GM19328 (cell line): Measurements from ENCODE around the gene EXOC6B.

Source experiments
- ATAC-seq: cut with Tn5 transposase; IDR thresholded peaks from one replicate; pipeline ENCODE4 v1.9.1; 2021; ENCODE audit warnings: mild to moderate bottlenecking, moderate library complexity; ENCODE audit not compliant: unreplicated experiment

Gene EXOC6B

DNA sequence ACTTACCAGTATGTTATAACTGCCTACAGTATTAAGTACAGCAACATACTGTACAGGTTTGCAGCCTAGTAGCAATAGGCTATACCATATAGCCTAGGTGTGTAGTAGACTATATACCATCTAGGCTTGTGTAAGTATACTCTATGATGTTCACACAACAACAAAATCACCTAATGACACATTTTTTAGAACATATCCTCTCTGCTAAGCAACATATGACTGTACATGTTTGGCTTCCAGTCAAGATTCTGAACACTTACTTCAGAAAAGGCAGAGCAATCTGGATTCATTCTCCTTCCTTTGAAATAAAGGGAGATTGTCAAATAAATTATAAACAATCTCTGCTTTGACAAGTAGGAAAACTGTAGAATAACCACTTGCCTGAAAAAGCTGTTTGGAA, 81.8 kb downstream of the EXOC6B start:
- ATAC-seq: no peak

- no peak for ATAC-seq
Observed at GRCh38 chr2:72743481-72743880, 82.4 kb downstream of the EXOC6B start.

DNA sequence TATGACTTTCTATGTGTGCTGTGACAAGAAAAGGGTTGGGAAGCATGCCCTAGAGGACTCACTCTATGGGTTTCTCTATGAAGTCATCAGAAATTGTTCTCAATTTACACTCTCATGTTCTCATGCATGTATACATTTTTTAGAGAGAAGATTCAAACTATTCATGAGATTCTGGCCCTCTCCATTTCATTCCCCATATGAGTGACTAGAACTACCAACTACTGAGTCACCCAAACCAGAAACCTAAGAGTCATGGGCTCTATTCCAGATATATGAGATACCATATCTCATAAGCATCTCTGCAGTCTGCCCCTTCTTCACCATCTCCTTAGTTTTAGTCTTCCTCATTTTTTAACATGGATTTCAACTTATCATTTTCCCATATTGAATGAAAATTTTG, 87.7 kb downstream of the EXOC6B start:
- no peak for ATAC-seq

- no peak for ATAC-seq
Observed at GRCh38 chr2:72734432-72734831, 91.4 kb downstream of the EXOC6B start.

DNA sequence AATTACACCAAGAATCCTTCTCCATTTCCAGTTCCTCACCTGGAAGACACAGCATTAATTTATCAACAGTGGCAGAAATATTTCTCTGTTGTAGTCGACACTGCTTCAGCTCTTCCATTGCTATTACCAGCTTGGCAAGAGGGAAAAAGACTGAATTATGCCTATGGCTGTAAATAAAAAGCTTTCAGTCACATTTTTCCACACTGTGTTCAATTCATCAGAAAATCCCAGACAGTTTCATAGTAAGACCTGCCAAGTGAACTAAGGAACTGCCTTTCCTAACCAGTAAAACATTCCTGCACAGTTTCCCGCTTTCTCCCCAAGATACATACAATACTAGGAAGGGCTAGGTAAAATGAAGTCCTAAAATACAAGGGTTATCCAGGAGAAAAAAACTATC, 94.7 kb downstream of the EXOC6B start:
- no peak for ATAC-seq

DNA sequence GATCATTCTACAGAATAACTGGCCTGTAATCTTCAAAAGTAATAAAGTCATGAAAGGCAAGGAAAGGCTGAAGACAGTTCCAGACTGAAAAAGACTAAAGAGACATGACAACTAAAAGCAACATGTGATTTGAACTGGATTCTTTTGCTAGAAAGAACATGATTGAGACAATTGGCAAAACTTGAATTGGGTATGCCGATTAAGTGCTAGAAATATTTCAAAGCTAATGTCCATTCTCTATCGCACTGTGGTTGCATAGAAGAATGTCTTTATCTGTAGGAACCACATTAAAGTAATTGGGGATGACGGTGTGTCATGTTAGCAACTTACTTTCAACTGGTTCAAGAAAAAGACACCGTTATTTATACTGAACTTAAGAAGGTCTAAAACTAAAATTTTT, 98.5 kb downstream of the EXOC6B start:
- ATAC-seq: no peak

GRCh38 chr2:72723769-72724370, 102.0 kb downstream of the EXOC6B start:
- no peak for ATAC-seq

- ATAC-seq: no peak
Observed at GRCh38 chr2:72722492-72723070, 103.3 kb downstream of the EXOC6B start.

- ATAC-seq: no peak
Observed at GRCh38 chr2:72719416-72719815, 106.4 kb downstream of the EXOC6B start.

DNA sequence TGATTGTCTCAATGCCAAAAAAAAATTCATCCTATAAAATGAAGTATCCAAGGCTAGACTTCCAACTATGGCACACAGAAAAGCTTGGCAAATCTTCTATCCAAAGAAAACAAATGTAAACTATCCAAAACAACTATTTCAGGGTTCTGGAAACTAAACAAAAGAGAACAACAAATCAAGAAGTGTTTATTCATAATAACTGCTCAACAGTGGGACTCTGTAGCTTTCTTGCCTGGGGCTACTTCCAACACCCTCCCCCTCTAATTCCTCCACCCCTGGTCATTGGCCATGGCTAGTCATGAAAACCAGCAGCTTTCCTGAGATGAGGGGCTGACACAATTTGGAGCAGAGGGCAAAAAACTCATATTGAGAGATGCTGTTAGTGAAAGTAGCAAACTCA, 107.0 kb downstream of the EXOC6B start:
- no peak for ATAC-seq

- ATAC-seq: no peak
Observed at GRCh38 chr2:72716601-72717000, 109.2 kb downstream of the EXOC6B start.

GRCh38 chr2:72713857-72714256, 112.0 kb downstream of the EXOC6B start:
- ATAC-seq: no peak

DNA sequence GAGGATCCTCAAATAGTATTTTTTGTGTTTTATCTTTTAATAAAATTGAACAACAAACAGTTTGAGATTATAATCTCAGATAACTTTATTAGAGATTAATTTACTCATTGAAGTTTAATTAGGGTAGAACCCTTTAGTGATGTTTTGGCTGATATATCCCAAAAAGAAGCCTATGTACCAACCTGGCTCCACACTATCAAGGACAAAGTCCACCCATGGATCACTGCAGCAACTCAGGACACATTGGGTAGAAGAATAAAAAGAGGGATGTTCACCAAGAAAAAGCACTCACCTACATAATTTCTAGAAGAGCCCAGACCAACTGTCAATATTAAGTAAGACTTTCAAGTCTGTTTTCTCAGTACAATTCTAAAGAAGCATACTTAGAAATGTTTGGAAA, 112.9 kb downstream of the EXOC6B start:
- ATAC-seq: no peak

DNA sequence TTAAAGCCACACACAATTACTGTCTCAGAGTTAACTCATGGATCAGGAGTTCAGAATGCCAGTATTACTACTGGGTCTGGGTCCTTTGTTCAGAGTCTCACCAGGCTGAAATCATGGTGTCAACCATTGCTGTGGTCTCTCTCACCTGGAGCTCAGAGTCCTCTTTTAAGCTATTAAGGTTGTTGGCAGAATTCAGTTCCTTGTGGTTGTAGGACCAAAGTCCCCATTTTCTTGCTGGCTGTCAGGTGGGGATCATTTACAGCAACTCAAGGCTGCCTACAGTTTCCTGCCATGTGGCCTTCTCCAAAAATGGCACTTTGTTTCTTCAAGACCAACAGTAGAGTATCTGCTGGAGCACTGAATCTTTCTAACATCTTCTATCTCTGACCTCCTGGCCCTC, 113.5 kb downstream of the EXOC6B start:
- ATAC-seq: no peak

GRCh38 chr2:72710418-72711152, 115.2 kb downstream of the EXOC6B start:
- ATAC-seq: no peak

- no peak for ATAC-seq
Observed at GRCh38 chr2:72708236-72708635, 117.6 kb downstream of the EXOC6B start.

DNA sequence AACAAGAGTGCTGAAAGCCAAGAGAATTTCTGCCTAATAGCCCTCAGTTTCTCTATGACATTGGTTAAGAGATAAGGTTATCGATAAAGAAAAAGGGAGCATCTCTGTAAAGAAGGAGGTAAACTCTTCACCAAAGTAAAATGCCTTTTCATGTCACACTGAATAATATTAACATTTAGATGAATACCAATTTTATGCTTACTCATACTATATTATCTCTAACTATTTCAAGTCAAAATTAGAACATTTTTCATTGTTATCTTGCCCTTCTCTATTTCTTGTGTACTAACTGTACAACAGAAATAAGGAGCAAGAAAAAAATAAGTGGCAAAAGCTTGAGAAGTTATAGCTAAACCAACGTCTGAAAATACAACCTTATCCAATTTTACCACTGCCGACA, 127.5 kb downstream of the EXOC6B start:
- no peak for ATAC-seq

GRCh38 chr2:72696559-72696958, 129.3 kb downstream of the EXOC6B start:
- ATAC-seq: no peak

DNA sequence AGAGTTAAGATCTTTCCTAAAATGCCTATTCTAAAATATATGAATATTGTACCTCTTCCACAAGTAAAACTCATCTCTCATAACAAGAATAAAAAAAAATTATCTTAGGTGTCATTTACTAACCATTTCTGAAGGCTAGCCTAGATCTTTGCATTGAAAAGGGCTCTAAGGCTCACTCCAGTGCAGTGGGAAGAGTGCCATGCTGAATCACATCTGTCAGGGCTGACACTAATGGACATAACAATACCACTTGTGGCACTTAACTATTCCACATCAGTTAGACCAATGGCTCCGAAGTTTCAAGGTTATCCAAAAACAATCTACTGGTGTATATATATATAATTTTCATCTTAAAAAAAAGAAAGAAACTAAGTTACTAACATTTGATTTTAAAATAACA, 130.2 kb downstream of the EXOC6B start:
- ATAC-seq: no peak

DNA sequence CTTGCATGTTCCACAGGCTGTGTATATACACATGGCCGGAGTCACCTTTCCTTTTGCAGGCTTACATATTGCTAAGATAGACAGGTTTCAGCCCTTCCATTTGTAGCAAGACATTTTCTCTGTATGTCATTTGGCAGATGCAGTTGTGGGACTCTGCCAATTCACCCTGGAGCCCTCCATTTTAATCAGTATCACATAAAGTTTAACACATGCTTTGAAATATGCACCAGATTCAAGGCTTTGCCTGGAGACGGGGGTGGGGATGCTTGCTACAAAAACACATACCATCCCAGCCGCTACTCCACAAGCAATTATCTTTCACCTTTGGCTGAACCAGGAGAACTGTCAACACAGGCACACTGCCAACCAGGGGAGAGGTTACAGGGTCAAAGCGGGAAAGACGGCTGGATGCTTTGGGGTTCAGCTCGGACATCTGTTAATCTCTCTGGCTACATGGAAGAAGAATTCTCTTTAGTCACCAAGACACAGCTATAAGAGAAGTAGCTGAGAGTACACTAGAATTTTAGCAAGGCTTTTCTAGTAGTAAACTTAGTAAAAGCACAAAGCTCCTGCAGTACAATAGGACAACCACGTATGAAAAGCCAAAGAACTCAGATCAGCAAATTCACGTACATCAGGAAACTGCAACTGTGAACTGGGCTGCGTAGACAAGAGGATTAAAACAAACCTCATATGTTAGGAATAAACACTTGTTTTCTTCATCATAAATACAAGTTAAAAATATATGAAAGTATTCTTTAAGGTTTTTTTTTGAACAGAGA, 130.9 kb downstream of the EXOC6B start:
- no peak for ATAC-seq

DNA sequence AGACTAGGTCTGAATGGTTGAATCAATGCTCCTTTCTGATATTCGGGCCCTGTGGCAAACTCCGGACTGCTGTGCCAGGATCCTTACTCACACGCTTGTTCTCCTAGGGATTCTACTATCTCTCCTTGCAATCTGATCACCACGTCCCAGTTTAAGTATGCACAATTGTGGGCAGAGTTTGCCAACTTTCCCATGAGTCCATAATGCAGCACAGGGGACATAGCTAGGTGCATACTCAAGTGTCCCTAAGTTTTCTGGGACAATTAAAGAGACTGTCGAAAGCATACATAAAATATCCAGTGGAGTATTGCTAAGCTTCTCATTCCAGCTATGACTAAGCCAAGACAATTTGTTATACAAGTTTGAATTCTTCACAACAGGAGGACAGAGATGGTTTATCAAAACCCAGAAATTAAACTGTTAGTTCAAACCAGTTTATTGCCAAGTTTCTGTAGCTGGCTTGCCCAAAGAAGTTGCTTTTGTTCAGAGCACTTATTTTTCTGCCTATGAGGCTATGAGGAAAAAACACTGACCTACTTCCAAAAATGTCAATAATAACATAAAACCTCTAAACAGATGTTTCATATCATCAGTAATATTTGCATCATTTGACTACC, 136.1 kb downstream of the EXOC6B start:
- ATAC-seq: no peak
